WERI-Rb-1 (cell line): Measurements from ENCODE around the gene ZC3H10.

Experiments used
- DNase-seq: peaks from one replicate; pipeline ENCODE4 v3.0.0-alpha.2; 2020
- H3K27ac ChIP-seq: fragments of 250-450 bp; sonication (Bioruptor Pico); 2 replicates; pipeline ENCODE4 v1.5.1; 2020; ENCODE audit warnings: mild to moderate bottlenecking, moderate library complexity
- H3K27me3 ChIP-seq: fragments of 250-450 bp; sonication (Bioruptor Pico); 2 replicates; pipeline ENCODE4 v1.5.1; 2021; ENCODE audit warnings: mild to moderate bottlenecking, low read depth, moderate library complexity; ENCODE audit not compliant: insufficient read depth, severe bottlenecking
- H3K36me3 ChIP-seq: fragments of 250-450 bp; sonication (Bioruptor Pico); 2 replicates; pipeline ENCODE4 v1.5.1; 2020; ENCODE audit warnings: mild to moderate bottlenecking, moderate library complexity
- H3K4me3 ChIP-seq: 2 replicates; pipeline ENCODE4 v1.5.1; 2011; ENCODE audit warnings: low read depth, mild to moderate bottlenecking, control low read depth, low read length
- H3K9me3 ChIP-seq: fragments of 250-450 bp; sonication (Bioruptor Pico); 2 replicates; pipeline ENCODE4 v1.5.1; 2021; ENCODE audit warnings: mild to moderate bottlenecking, moderate library complexity; ENCODE audit not compliant: severe bottlenecking
- TF ChIP-seq, protein P1 (sequence below): IDR thresholded peaks from 2 replicates; pipeline ENCODE4 v1.5.1; 2011; ENCODE audit warnings: low read depth, mild to moderate bottlenecking, control low read depth, inconsistent platforms, low read length

ZC3H10 gene

DNA sequence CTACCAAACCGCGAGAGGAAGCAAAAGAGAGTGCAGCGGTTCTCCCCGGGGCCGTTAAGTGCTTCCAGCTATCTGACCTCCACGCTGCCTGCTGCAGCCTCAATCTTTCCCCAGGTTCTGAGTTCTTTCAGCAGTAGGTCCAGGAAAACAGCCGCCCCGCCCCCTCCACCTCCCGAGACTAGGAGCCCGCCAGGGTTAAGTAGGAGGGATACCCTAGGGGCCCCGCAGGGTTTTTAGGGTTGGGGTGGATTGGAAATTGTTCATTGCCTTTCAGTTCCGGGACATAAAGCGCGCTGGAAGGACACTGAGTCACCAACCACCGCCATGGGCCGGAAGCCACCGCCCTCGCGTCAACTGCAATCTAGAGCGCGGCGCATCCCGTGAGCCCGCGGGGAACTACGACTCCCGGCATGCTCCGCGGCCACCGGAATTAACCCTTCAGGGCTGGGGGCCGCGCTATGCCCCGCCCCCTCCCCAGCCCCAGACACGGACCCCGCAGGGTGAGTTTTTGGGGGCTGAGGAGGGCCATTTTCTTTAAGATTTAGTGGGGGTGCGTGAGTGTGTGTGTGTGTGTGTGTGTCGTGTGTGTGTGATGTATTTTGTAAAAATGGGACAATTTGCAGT is 34.2 kb downstream of the ZC3H10 start, which contains the start of gene MYL6B:
Gene MYL6B, plus strand, starts transcription at position 456 of the 624 bp plus-strand sequence. CDS start 1,332 bp downstream, outside the sequence.
- peak within 1 kb of the TSS; percentile 89 for H3K4me3 ChIP-seq
- peak; percentile 91 for DNase-seq
- TF ChIP-seq, protein P1, sequence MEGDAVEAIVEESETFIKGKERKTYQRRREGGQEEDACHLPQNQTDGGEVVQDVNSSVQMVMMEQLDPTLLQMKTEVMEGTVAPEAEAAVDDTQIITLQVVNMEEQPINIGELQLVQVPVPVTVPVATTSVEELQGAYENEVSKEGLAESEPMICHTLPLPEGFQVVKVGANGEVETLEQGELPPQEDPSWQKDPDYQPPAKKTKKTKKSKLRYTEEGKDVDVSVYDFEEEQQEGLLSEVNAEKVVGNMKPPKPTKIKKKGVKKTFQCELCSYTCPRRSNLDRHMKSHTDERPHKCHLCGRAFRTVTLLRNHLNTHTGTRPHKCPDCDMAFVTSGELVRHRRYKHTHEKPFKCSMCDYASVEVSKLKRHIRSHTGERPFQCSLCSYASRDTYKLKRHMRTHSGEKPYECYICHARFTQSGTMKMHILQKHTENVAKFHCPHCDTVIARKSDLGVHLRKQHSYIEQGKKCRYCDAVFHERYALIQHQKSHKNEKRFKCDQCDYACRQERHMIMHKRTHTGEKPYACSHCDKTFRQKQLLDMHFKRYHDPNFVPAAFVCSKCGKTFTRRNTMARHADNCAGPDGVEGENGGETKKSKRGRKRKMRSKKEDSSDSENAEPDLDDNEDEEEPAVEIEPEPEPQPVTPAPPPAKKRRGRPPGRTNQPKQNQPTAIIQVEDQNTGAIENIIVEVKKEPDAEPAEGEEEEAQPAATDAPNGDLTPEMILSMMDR, result no peak
- no peaks in the 10 kb centered on the region for H3K9me3 ChIP-seq
- no peaks in the 10 kb centered on the region for H3K27me3 ChIP-seq
- H3K36me3 ChIP-seq, result peaks cover 16% of the 10 kb centered on the region
- H3K27ac ChIP-seq, result peak within 1 kb of the TSS; percentile 86

DNA sequence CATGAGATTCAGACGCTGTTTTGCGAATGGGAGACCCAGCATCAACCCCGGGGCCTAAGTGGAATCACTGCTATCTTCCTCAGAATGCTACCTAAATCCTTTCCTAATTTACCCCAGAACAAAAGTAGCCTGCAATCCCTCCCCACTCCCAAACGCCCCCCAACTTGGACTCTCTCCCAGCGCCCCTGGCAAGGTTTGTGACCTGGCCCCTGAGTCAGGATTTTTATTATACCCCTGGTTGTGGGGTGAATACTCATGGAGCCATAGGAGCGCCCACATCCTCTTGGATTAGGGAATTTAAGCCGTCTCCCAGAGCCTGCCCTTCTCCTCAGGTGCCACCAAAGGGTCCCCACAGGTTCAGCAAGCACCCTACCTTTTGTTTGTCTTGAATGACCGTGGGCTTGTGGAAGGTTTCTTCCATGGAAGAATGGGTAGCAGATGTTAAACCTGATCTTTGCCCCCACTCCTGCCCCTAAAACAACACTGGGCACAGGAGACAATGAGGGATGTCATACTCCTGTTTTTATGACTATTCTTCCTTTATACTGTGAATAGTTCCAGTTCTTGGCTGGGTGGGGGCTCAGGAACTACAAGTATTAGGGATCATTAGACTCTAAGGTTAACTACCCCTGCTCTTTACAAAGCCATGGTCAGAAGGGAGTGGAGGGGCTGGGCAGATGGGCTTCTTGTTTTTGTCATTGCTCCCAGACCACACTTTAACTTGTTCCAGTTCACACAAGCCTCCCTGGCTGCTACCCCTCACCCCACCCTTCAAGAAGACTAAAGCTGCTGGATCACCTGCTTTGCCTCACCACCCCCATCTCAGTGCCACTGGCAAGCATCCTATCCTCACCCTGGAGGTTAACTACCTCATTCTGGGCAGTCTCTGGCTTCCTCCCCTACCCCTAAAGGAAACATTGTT is 35.0 kb downstream of the ZC3H10 start:
- peak overlapping the region; percentile 89 for H3K4me3 ChIP-seq
- peaks cover 16% of the 10 kb centered on the region for H3K36me3 ChIP-seq
- peak overlapping the region; percentile 86 for H3K27ac ChIP-seq
- TF ChIP-seq, protein P1, result no peak
- DNase-seq, result no peak
- no peaks in the 10 kb centered on the region for H3K27me3 ChIP-seq
- H3K9me3 ChIP-seq, result no peaks in the 10 kb centered on the region

DNA sequence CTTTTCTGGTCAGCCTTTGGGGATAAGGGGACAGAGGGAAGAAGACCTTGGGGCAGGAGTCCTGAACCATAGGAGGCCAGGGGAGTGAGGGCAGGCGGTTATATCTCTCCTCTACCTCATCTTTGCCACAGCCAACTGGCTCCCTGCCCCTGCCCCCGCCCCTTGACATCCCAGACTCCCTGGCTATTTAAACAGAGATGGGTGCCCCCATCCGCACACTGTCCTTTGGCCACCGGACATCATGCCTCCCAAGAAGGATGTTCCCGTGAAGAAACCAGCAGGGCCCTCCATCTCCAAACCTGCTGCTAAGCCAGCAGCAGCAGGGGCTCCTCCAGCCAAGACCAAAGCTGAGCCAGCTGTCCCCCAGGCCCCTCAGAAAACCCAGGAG is 35.6 kb downstream of the ZC3H10 start:
- Histone ChIP-seq H3K9me3 (no peaks in the 10 kb centered on the region), H3K27me3 (no peaks in the 10 kb centered on the region), H3K4me3 (no peak overlapping the region), H3K27ac (peak overlapping the region; percentile 86), H3K36me3 (peaks cover 19% of the 10 kb centered on the region)
- DNase-seq, result no peak
- TF ChIP-seq, protein P1, result no peak

DNA sequence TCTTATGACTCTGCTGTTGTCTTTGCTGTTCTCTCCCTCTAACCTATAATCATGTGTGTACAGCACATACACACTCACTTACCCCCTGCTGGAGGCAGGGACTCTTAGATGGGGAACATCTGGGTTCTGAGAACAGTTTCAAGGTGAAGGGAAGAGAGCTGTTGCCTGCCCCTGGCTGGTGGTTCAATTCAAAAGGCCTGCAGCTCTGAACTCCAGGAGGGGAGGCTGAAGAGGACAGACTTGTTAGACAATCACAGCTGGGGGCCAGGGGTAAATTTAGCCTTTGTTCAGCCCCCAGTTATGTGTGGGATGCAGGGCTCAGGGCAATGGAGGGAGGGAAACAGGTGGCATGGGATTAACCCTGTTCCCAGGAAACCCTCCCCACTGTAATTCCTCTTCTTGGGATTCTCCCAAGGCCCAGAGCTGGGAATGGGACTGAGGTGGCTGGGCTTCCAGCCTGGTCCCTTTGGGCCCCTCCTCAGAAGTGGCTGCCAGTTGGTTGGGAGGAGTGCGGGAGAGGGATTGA is 36.2 kb downstream of the ZC3H10 start:
- peak; percentile 71 for DNase-seq
- Histone ChIP-seq H3K27ac (peak overlapping the region; percentile 86), H3K9me3 (no peaks in the 10 kb centered on the region), H3K4me3 (no peak overlapping the region), H3K27me3 (no peaks in the 10 kb centered on the region), H3K36me3 (peaks cover 25% of the 10 kb centered on the region)
- TF ChIP-seq, protein P1, result no peak

DNA sequence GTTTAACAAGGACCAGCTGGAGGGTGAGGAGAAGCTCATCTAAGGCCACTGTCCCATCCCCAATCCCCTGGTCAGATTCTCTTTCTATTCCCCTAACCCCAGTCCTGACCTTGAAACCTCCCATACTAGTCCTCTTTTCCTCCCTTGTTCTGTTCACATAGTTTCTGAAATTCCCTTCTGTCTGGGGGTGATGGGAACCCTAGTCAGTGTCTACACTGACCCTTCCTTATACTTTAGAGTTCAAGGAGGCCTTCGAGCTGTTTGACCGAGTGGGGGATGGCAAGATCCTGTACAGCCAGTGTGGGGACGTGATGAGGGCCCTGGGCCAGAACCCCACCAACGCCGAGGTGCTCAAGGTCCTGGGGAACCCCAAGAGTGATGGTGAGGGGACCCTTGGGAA is 36.8 kb downstream of the ZC3H10 start:
- no peaks in the 10 kb centered on the region for H3K9me3 ChIP-seq
- H3K27ac ChIP-seq, result peak overlapping the region; percentile 86
- H3K27me3 ChIP-seq, result no peaks in the 10 kb centered on the region
- DNase-seq, result no peak
- H3K36me3 ChIP-seq, result peaks cover 30% of the 10 kb centered on the region
- H3K4me3 ChIP-seq, result no peak overlapping the region
- TF ChIP-seq, protein P1, result no peak
